ENCODE measurements around the gene HHLA2.

The HHLA2 gene

DNA sequence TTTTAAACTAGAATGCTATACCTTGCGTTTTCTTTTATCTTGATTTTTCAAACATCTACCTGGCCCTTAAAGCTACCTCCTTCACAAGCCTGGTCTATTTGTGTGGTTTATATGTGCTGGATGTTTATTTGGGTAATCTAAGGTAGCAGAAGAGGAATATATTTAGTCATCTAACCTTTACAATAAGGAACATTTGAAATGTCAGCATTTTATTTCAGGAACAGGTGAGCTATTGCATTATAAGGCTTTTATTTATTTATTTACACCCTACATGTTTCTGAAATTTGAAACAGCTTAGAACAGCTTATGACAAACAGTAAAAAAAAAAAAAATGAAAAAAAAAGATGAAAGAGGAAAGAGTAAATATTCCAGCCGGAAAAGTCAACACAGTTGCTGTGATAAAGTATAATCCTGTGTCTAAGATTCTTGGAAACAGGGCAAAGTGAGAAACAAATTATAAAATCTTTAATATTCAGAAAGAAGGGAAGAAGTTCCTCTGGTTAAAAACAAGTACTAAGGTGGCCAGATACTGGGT is 19.5 kb downstream of the HHLA2 start:
- Mint-ChIP-seq H3K36me3 (no peaks in the 10 kb centered on the region), H3K4me1 (peaks cover 3% of the 10 kb centered on the region), H3K9me3 (no peaks in the 10 kb centered on the region), H3K27ac (no peak overlapping the region), H3K27me3 (peaks cover 2% of the 10 kb centered on the region), H3K4me3 (no peak overlapping the region)
- ATAC-seq (ENCODE audit: low read depth) (no peak), DNase-seq (ENCODE audit: low spot score in 2 of 2) (no peak)

DNA sequence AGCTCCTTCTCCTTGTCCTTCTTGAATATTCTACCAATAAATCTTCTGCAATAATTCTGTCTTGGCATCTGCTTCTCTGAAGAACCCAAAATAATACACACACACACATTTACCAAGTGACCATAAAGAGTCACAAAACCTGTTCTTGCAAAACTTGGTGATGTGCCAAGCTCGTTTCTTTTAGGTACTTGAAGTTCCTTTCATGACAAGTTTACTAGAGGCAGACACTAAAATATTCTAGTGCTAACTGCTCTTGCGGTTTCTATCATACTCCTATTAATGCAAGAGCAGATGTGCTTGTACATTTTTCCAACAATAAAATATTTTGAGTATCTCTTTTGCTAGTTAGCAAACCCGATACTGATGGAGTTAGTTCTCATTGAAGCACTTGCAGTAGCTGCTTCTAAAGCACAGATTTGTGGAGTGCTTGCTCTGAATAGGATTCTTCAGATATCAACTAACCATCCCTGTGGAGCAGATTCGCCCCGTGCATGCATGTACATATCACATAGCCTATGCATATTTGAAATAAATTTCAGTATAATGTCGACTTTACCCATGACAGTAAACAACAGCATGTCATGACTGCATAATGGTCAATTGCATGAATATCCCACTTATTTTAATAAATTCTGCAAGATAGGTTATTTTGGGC is 23.2 kb downstream of the HHLA2 start:
- Mint-ChIP-seq H3K27ac (no peak overlapping the region), H3K4me1 (peaks cover 3% of the 10 kb centered on the region), H3K36me3 (no peaks in the 10 kb centered on the region), H3K9me3 (no peaks in the 10 kb centered on the region), H3K4me3 (no peak overlapping the region), H3K27me3 (no peaks in the 10 kb centered on the region)
- DNase-seq (ENCODE audit: low spot score in 2 of 2) (no peak), ATAC-seq (ENCODE audit: low read depth) (no peak)

DNA sequence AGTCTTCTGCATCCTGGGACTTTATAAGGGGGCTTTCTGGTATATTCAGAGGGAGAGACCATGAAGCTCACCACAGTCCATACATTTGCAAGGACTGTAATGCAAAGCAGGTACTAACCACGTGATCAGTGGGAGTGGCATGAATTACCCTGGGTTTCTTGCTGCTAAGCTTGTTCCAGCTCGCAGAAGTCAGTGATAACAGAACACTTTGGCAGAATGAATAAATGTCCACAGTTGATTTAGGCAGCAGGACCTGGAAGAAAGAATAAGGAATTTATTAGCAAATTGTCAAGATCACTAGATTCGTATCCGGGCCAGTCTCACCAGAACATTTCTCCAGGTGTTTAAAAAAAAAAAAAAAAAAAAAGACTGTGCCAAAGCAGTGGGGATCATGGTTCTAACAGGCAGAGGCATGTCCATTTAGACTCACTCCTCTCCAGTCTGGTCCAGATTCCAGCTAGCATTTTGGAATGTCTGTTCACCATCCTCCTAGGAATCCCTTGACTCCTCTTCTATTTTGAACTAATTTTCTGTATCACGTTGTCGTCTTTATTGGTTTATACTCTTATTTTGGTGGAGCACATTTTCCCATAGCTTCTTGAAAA is 24.5 kb downstream of the HHLA2 start:
- Mint-ChIP-seq H3K27ac (no peak overlapping the region), H3K36me3 (peaks cover 3% of the 10 kb centered on the region), H3K4me3 (no peak overlapping the region), H3K4me1 (peaks cover 3% of the 10 kb centered on the region), H3K27me3 (no peaks in the 10 kb centered on the region), H3K9me3 (peaks cover 2% of the 10 kb centered on the region)
- no peak for ATAC-seq (ENCODE audit: low read depth)
- no peak for DNase-seq (ENCODE audit: low spot score in 2 of 2)

DNA sequence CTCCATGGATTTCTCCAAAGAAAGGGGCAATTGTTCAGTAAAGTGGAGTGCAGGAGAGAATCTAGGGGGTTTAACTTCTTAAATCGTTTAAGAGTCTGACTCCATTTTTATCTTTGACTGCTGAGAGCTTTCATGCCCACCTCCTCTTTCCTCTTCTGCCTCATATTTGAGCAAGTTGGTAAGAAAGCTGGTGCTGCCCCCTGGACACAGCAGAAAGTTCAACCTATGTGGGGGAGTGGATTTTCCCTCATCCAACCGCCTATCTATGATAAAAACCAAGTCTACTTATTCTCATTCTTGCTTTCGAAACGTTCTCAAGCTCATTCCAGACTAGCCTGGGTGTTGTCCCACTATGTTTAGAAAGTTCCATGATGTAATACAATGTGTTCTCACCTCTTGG is 26.0 kb downstream of the HHLA2 start:
- Mint-ChIP-seq H3K4me3 (no peak overlapping the region), H3K9me3 (peaks cover 2% of the 10 kb centered on the region), H3K36me3 (peaks cover 10% of the 10 kb centered on the region), H3K27ac (no peak overlapping the region), H3K27me3 (no peaks in the 10 kb centered on the region), H3K4me1 (peaks cover 3% of the 10 kb centered on the region)
- DNase-seq (ENCODE audit: low spot score in 2 of 2) (peak in 1 of 2 donors; percentile 21), ATAC-seq (ENCODE audit: low read depth) (peak; percentile 87)

- H3K27ac Mint-ChIP-seq: no peak overlapping the region
- H3K4me3 Mint-ChIP-seq: no peak overlapping the region
- peaks cover 3% of the 10 kb centered on the region for H3K4me1 Mint-ChIP-seq
- peaks cover 11% of the 10 kb centered on the region for H3K36me3 Mint-ChIP-seq
- ATAC-seq (ENCODE audit: low read depth) (no peak), DNase-seq (ENCODE audit: low spot score in 2 of 2) (no peak)
- no peaks in the 10 kb centered on the region for H3K27me3 Mint-ChIP-seq
- H3K9me3 Mint-ChIP-seq: peaks cover 2% of the 10 kb centered on the region
These were observed 27.8 kb downstream of the HHLA2 start for GRCh38 chr3:108324177-108324576.

DNA sequence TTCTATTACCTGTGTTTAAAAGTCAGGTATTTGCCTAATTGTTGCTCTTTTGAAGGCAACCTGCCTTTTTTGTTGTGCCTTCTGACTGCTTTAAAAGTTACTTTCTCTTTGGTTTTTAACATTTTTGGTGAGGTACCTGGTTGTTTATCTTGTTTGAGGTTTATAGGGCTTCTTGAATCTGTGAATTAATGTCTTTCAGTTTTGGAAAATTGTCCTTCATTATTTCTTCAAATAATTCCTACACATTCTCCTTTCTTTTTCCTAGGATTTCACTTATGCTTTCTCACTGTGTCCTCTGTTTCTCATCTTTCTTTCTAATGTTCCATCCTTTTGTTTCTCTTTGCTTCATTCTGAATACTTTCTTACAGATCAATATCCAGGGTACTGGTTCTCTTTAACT is 30.8 kb downstream of the HHLA2 start:
- Mint-ChIP-seq H3K4me3 (no peak overlapping the region), H3K27me3 (no peaks in the 10 kb centered on the region), H3K4me1 (no peaks in the 10 kb centered on the region), H3K27ac (no peak overlapping the region), H3K9me3 (peaks cover 2% of the 10 kb centered on the region), H3K36me3 (peaks cover 11% of the 10 kb centered on the region)
- no peak for DNase-seq (ENCODE audit: low spot score in 2 of 2)
- ATAC-seq (ENCODE audit: low read depth): no peak

DNA sequence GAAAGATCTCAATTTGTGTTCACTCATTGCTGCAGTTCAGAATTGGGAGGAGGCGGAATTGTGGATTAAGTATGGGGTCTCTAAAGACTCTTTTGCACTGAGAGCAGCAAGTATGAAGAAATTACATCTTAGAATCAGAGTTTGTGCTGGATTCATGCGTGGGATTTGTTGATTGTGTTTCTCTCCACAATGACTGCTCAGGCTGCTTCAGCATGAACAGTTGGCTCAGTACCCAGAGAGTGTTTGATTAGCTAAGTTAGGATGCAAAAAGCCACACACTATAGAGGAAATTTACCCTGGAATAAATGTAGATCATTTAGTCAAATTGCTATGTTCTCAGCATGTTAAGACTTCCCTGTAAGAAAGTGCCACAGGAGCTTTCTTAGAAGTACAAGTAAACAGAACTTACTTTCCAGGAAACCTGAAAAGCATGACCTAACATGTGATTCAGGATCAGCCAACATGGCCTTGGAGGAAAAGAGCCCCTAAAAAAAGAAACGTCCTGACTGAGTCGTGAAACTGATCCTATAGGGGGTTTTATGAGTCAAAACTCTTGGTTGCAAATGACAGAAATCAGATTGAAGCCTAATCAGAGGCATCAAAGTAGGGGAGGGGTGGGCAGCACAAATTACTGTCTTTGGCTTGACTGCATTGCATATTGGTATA is 32.6 kb downstream of the HHLA2 start:
- peaks cover 2% of the 10 kb centered on the region for H3K9me3 Mint-ChIP-seq
- no peaks in the 10 kb centered on the region for H3K27me3 Mint-ChIP-seq
- no peaks in the 10 kb centered on the region for H3K4me1 Mint-ChIP-seq
- H3K4me3 Mint-ChIP-seq: no peak overlapping the region
- DNase-seq (ENCODE audit: low spot score in 2 of 2) (no peak), ATAC-seq (ENCODE audit: low read depth) (no peak)
- no peak overlapping the region for H3K27ac Mint-ChIP-seq
- H3K36me3 Mint-ChIP-seq: peaks cover 11% of the 10 kb centered on the region

DNA sequence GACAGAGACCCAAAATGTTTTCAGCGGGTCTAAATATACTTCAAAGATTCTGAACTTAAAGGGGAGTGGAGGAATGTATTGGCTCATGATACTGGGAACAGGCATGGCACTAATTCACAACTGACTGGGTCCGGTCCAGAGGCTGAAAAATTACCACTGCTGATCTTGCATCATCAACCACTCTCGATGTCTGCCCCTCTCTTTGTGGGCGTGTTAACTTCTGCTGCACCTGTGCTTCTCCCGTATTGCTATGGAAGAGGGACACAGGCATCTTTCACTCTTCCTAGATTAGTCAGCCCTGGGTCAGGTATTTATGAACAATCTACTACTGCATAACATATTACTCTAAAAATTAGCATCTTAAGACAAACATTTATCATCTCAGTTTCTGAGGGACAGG is 33.2 kb downstream of the HHLA2 start:
- Mint-ChIP-seq H3K27me3 (no peaks in the 10 kb centered on the region), H3K4me1 (no peaks in the 10 kb centered on the region), H3K4me3 (no peak overlapping the region), H3K9me3 (peaks cover 2% of the 10 kb centered on the region), H3K36me3 (peaks cover 11% of the 10 kb centered on the region), H3K27ac (no peak overlapping the region)
- no peak for DNase-seq (ENCODE audit: low spot score in 2 of 2)
- ATAC-seq (ENCODE audit: low read depth): no peak

GRCh38 chr3:108329947-108330346 is 33.6 kb downstream of the HHLA2 start:
- H3K27me3 Mint-ChIP-seq: no peaks in the 10 kb centered on the region
- H3K27ac Mint-ChIP-seq: no peak overlapping the region
- H3K4me1 Mint-ChIP-seq: no peaks in the 10 kb centered on the region
- no peak for ATAC-seq (ENCODE audit: low read depth)
- DNase-seq (ENCODE audit: low spot score in 2 of 2): no peak
- peaks cover 2% of the 10 kb centered on the region for H3K9me3 Mint-ChIP-seq
- H3K36me3 Mint-ChIP-seq: peaks cover 11% of the 10 kb centered on the region
- no peak overlapping the region for H3K4me3 Mint-ChIP-seq

DNA sequence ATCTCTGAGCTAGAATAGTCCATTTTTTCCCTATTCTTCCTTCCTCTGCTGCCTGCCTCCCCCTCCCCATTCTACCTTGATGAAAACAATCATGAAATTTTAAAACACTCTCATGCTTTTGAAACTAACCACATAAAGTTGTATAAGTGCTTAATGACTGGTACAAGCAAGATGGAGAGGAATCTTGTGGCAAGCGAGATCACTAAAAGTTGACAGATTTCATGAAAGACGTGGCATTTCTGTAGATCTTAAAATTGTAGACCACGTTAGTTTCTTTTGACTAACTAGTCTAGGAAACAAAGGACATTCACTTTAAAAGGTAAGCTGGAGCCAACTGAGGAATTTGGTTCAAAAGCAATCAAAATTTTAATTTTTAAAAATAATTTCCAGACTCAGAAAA is 35.4 kb downstream of the HHLA2 start:
- Mint-ChIP-seq H3K4me3 (no peak overlapping the region), H3K9me3 (no peaks in the 10 kb centered on the region), H3K4me1 (no peaks in the 10 kb centered on the region), H3K36me3 (peaks cover 4% of the 10 kb centered on the region), H3K27ac (no peak overlapping the region), H3K27me3 (no peaks in the 10 kb centered on the region)
- no peak for ATAC-seq (ENCODE audit: low read depth)
- no peak for DNase-seq (ENCODE audit: low spot score in 2 of 2)

DNA sequence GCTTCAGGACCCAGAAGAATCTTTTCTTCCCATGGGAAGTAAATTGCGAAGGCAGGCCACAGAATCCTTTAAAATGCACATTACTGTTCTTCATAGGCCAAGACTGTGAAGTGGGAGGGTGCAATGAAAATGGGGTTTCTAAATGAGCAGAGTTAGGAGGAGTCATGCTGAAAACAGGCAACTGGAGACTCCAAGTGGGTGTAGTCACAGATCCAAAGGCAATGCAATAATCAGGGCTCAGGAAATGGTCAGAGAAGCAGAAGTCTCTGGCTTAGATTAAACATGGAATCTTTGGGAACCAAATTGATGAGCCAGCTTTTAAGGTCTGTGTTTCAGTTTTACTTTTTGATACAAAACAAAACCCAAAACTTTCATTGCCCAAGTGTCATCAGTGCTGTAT is 37.6 kb downstream of the HHLA2 start:
- H3K36me3 Mint-ChIP-seq: no peaks in the 10 kb centered on the region
- H3K27me3 Mint-ChIP-seq: no peaks in the 10 kb centered on the region
- no peaks in the 10 kb centered on the region for H3K9me3 Mint-ChIP-seq
- H3K4me1 Mint-ChIP-seq: peaks cover 8% of the 10 kb centered on the region
- DNase-seq (ENCODE audit: low spot score in 2 of 2): no peak
- H3K27ac Mint-ChIP-seq: no peak overlapping the region
- no peak for ATAC-seq (ENCODE audit: low read depth)
- no peak overlapping the region for H3K4me3 Mint-ChIP-seq

- H3K4me1 Mint-ChIP-seq: peaks cover 10% of the 10 kb centered on the region
- no peak overlapping the region for H3K27ac Mint-ChIP-seq
These were observed 38.4 kb downstream of the HHLA2 start for GRCh38 chr3:108334701-108335100.

GRCh38 chr3:108338901-108339545 is 42.7 kb downstream of the HHLA2 start:
- Mint-ChIP-seq H3K4me3 (no peak overlapping the region), H3K9me3 (no peaks in the 10 kb centered on the region)

More at GRCh38 chr3:108334701-108335100, 38.4 kb downstream of the HHLA2 start:
- ATAC-seq (ENCODE audit: low read depth) (no peak), DNase-seq (ENCODE audit: low spot score in 2 of 2) (no peak)
- Mint-ChIP-seq H3K36me3 (no peaks in the 10 kb centered on the region), H3K27me3 (no peaks in the 10 kb centered on the region), H3K4me3 (no peak overlapping the region), H3K9me3 (no peaks in the 10 kb centered on the region)

DNA sequence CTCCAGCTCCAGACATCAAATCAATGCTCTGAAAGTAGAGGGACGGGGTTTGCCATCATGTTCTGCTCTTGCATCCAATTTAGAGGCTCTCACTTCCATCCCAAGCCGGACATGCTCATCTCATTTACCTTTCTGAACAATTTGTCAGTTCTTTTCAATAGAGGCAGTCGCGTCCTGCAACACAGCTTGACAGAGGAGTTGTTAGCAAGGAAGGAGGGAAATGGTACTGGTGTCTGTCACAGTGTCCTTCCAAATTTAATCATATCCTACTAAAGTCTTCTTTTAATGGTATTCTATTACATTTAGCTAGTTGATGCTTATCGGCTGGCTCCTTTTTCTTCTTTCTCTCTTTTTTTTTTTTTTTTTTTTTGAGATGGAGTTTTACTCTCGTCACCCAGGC is 45.6 kb downstream of the HHLA2 start:
- Mint-ChIP-seq H3K27me3 (no peaks in the 10 kb centered on the region), H3K4me3 (no peak overlapping the region), H3K27ac (no peak overlapping the region), H3K4me1 (peaks cover 28% of the 10 kb centered on the region), H3K9me3 (no peaks in the 10 kb centered on the region), H3K36me3 (no peaks in the 10 kb centered on the region)
- DNase-seq (ENCODE audit: low spot score in 2 of 2): no peak
- ATAC-seq (ENCODE audit: low read depth): no peak

More at GRCh38 chr3:108338901-108339545, 42.7 kb downstream of the HHLA2 start:
- ATAC-seq (ENCODE audit: low read depth): peak; percentile 52
- Mint-ChIP-seq H3K27ac (no peak overlapping the region), H3K36me3 (no peaks in the 10 kb centered on the region), H3K4me1 (peaks cover 16% of the 10 kb centered on the region), H3K27me3 (no peaks in the 10 kb centered on the region)
- no peak for DNase-seq (ENCODE audit: low spot score in 2 of 2)
